GM19328 (cell line): ENCODE measurements around the gene ZNF474.
"Not testable (repeated sequence)": the region's sequence is repeated elsewhere in the genome, so short reads cannot be mapped to it uniquely, and the experiment has no call there.

ENCODE experiments used
- ATAC-seq: cut with Tn5 transposase; IDR thresholded peaks from one replicate; pipeline ENCODE4 v1.9.1; 2021; ENCODE audit warnings: mild to moderate bottlenecking, moderate library complexity; ENCODE audit not compliant: unreplicated experiment

ZNF474 gene

DNA sequence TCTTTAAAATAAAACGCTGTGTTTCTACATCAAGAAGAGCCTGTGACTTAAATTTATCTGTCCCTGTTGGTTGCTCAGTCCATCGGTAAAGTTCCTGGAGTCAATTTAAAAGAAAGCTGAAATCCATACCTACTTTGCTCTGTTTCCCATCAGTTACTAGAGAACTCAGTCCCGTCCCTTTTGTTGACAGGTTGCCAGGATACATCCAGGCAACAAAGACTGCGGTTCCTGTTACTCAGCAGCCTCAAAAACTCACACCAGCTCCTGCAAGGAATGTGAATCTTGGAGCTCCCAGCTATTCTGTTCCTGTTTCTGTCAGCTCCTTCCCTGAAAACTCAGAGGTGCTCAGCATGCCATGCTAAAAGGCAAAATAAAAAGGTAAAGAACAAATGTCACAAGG is at the start of gene ZNF474:
ZNF474 (plus strand) TSS at position 241 of the 400 bp plus-strand sequence. CDS start 22,445 bp downstream, outside the sequence.
- no peak for ATAC-seq

DNA sequence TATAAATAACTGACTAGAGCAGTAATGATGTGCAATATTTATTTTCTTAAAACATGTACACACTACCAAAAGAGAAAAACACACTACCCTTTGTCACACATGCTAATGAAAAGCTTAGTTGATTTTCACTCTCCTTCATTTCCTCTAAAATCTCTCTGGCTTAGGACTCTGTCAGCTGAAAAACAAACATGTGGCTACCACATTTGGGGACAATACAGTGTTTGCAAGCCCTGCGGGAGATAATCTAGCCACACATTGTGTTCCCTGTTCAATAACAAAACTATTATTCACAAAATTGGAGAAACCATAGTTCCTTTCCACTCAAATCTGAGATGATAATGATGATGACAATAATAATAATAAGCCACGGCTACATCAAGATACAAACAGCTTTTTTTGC is 47.8 kb upstream of the ZNF474 start:
- no peak for ATAC-seq

DNA sequence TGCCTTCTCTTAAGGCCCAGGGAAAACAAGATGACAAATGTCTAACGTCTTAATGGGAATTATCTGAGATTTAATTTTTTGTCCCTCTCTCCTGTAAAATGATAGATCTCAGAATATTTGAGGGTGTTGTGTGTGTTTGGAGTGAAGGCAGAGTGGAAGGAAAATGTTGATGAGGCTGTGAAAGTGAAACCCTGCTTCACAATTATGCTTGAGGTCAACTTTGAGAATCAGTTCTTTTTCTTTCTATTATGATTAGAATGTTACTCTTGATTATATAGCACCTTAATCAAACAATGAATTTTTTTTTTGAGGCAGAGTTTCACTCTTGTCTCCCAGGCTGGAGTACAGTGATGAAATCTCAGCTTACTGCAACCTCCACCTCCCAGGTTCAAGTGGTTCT is 45.8 kb upstream of the ZNF474 start:
- no peak for ATAC-seq

DNA sequence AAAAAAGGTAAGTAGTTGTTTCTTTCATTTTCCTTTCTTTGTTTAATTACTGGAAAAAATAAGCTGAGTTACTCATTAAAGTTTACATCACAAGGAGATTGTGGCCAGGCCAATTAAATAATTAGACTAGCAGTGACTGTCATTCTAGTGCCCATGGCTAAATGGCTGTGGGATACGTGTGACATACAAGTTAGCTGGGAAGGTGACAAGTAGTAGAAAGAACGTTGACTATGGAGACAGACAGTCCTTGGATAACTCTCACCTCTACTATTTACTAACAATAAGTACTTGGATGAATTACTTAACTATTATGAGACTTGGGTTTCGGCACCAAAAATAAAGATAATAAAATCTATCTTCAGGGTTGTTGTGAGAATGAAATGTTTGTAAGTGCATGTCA is 44.3 kb upstream of the ZNF474 start:
- no peak for ATAC-seq

DNA sequence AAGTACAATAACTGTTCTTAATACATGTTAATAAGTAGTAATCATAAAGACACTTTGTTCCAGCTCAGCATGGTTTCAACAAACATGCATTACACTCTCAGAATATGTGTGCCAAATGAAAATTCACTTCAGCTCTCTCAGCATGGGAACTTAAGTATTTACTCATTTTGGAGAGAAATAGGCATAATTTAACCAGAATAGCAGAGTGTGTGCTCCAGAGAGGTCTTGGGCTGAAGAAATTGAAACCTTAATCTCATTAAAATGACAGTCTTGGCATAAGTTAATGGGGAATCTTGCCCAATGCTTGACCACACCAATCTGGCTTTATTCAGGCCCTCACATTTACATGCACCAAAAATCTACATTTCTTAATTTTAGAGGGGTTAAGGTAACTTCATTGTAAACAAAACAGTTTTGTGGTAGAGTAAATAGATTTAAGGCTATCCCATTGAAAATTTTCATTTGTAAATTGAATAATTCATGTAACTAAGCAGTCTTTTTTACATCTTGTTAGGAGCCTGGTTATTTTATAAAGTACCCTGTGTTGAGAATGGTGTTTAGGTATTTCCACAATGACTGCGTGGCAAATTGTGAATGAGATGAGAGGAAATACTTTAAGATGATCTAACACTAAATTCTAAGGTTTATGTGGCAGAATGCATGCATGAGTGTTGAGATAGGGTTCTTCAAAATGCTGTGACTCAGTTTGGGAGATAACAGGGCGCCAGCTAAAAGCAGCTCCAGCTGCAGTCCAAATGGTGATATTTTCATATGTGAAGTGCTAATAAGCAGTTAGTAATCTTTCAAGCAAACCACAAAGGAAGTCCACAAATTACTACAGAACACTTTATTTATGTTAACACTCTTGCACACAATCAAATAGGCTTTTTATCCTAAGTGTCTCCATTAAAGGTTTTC is 40.0 kb upstream of the ZNF474 start:
- ATAC-seq = no peak

DNA sequence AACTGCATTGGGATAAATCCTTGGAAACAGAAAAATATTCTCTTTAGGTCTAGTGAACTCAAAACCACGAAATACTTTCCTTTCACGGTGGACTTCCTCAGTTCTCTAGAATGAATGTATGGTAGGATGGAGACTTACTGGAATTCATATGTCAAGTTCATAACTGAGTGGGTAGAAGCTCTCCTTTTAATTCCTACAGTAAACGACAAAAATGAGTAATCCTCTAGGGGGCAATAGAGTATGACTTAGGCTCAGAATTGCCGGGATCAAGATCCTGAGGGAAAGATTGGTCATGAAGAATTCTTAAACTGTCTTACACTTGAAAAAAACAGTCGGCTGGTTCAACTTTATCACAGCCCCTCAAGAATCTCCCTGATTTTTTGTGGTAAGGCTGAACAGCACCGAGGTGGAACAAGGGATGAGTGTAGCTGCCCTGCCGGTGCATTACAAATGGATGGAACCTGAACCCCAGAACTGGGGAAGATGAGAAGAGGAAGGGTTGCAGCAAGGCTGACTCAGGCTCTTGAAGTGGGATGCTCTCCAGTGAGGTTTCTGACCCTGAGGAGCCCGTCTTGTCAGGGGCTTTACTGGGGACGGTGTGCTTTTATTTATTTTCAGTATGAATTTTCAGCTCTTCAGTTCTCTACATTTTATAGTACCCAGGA is 37.3 kb upstream of the ZNF474 start:
- no peak for ATAC-seq

DNA sequence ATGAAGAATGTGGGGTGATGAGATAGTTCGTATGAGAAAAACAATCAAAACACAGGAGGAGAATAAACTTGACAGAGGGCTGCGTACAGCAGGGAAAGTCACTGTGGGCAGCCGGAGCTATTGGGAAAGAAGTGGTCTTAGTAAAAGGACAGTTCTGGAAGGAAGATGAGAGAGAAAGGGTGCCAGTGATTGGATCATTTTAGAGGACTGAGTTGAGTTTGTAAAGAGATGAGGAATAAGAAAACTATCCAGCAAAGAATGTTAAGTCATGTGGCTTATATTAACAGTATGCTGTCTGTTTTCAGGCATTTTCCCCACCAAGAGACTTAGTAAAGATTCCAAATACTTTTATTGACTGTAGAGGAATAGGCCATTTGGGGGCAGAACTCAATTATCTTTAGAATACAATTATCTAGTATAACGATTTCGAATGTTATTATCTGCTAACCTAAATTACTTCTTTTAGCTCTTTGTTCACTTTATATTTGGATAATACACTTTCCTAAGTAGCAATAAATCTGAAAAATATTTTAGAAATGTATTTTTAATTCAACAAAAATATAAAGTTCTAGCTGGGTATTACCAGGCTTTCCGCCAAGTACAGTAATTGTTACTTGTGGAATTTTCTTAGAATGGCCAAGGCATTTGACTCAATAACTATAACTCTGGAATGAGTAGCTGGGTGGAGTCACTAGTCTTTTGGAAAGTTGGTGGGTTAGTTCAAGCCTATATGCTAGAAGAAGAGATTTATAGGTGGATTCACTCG is 35.7 kb upstream of the ZNF474 start:
- no peak for ATAC-seq

DNA sequence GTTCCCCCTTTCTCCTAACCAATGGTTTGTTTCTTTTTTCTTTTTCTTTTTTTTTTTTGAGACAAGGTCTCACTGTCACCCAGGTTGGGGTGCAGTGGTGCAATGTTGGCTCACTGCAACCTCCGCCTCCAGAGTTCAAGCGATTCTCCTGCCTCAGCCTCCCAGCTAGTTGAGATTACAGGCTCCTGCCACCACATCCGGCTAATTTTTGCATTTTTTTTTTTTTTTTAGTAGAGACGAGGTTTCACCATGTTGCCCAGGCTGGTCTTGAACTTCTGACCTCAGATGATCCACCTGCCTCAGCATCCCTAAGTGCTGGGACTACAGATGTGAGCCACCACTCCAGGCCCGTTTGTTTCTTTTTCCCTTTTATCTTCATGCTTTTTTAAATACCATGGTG is 35.1 kb upstream of the ZNF474 start:
- not testable (repeated sequence) for ATAC-seq

DNA sequence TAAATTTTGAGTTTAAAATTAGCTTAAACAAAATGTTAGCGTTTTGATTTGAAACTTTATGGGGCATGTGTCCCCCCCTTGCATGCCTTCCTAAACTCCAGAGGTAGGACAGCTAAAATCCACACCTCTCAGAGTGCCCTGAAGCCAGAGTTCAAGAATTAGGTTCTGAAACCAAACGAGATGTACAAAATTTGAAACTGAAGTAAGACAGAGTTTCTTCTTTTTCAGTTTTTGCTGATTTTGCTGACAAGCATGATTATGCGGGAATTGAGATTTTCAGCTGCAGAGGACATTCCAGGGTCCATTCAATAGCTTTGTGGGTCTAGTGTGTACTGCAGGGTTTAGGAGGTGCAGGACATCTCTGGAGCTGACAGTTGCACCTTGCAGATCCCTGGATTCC is 34.2 kb upstream of the ZNF474 start:
- ATAC-seq = no peak

DNA sequence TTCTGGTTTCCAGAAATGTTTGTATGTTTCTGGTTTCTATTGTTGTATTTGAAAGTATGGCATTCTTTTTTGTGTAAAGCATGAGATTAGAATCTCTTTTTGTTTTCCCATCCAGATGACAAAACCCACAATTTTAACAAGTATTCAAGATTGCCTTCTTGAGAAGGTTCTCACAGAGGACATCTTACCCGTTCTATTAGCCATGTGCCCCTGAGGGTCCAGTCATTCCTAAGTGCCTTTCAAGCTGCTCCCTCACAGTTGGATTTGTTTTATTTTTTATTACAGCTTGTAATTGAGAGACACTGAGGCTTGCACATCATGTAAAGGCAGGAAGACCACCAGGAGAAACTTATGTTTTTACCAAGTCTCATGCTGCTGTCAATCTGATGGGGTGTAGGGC is 32.0 kb upstream of the ZNF474 start:
- no peak for ATAC-seq

DNA sequence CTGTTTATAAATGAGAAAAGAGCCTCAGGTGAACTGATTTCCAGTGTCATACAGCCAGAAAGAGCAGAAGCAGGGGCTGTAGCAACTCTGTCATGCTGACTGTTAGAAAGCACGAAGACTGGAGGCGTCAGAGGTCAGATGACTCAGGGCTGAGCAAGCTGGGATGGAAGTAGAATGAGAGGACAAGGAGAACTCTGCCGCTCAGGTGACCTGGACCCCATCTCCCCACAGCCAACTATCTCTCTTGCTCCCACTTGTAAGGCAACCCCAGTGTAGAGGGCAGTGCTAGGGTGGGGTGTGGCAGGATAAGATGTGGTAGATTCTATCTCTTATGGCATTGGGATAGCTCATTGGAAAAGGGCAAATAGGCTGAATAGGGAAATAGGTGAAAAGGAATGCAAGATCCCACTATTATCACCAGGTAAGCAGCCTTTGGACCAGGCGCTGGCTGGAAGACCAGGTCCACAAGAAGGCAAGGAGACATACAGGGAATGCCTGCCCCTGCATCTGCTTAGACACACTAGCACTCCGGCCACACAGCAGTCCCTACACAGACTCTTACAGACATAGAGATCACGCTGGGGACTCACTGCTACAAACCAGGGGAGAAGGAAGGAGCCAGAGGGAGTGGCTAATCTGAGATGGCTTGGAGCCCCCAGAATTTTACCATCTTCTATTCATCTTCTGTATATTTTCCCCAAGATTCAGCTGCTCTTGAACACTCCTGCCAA is 30.1 kb upstream of the ZNF474 start:
- ATAC-seq = no peak

DNA sequence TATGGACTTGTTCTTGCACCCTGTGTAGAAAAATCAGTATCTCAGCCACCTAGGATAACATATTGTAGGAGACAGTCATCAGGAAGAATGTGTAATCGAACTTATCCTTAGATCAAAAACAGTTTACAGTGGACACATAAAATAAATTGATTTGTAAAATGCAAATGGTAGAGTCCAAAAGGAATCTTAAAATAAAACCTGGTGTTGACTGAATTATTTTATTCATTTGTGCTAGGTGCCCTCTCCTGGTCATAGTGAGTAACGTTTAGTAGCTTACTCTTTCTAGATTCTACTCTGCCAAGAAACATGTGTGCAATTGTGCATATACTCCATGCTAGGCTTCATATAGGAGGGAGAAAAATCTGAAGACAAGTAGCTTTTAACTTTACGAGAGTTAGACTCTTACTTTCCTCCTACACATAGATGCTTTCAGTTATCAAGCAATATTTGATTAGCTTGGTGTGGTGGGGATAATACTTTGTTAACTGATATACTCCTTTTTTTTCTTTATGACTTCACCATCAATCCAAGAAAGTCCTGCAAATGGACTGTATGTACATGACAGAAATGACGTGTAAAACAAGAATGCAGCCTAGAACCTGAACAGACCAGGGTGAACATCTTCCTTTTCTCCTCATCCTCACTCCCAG is 27.6 kb upstream of the ZNF474 start:
- no peak for ATAC-seq

DNA sequence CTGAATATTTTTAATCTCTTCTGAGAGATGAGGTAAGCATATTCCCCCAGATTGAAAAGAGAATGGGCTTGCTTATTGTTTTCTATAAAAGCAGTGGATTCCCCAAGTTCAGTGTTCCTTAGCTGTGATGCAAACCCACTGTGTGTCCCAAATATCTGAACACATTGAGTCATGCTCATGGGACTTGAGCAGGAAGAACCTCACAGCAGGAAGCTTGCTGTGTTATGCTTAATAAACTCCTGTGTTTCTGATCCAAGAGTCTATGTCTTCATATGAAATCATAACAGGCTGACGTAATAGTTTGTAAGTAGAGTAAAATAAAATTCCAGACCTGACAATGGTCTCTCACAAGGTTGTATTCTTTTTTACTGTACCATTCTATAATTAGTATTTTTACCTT is 26.5 kb upstream of the ZNF474 start:
- ATAC-seq = no peak

DNA sequence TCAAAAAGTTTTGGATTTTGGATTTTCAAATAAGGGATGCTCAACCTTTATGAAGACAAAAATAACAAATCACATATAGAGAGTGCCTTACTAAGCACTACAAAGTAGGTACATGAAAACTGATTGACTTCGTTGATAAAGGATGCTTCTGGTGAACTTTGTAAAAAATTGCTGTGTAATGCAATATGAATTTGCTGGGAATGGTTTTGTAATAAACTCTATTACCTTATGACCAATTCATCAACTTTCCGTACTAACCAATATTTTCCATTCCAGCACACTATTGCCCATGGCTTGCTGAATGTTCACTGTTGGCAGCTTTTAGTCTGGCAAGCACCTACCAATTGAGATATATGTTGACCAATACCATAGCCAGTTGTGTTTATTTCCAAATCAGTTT is 23.4 kb upstream of the ZNF474 start:
- no peak for ATAC-seq

DNA sequence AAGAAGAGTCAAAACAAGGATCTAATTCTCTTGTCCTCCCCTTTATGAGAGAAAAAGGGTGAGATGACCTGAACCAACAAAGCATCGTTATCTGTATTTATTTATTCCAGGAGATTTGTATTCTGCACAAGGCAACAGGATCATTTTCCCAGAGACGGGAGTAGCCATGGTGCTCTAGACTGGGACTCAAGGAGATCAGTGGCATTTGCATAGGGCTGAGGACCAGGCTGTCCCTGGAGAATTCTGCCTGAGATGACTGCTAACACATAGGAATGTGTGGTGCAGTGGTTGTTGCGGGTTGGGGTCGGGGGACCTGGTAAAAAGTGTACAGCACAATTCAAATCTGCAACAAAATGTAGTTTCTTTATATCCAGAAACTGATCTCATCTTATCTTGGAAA is 22.3 kb upstream of the ZNF474 start:
- ATAC-seq = no peak

DNA sequence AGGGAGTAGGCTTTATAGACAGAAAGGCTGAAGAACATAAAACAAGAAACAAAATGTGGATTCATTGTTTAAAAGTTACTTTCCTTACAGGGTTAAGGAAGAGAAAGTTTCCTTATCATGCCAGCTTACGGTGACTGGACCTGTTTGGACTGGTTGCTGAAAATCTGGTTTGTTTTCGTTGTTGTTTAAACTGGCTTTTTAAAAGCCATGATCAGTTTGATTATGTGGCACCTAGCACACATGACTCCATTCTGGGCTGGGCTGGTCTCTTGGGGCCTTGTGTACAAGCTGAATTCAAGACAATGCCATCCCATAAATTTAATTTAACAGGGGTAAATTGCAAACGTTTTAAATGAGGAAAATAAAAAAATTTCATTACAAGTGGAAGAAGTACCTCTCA is 18.4 kb upstream of the ZNF474 start:
- ATAC-seq = no peak

DNA sequence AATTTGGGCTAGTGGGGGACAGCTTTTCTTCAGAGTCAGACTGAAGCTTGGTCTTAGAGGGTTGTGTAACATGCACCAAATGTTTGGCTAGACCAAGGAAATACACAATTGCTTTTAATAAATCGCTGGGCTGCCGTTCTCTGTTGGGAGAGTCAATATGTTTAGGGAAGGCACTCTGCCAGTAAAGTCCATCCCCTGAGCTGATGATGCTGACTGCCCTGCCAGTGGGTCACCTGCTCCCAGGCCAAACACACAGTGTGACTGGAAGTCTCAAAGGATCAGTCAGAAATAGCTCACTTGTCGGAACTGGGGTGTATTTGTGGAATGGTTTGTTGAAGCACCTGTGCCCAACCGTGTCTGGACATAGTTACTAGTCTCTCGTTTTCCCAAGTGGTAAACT is 17.9 kb upstream of the ZNF474 start:
- ATAC-seq = no peak

DNA sequence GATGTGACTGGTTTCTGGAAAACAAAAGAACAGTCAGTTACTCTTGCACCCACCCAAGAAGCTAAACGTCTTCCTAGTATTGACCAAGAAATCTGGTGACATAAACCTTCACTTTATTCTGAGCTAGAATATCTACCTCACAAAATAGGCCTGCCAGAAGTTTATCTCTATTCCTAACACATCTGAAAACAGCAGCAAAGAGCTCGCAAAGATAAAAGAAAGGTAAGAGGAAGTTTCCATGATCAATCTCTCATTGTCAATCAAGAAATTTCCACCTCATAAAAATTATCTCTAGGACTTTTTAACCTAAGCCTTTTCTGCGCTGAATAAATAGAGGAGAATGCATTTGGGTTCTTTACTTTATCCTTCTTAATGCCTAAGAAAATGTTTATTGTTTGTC is 17.3 kb upstream of the ZNF474 start:
- ATAC-seq = no peak

DNA sequence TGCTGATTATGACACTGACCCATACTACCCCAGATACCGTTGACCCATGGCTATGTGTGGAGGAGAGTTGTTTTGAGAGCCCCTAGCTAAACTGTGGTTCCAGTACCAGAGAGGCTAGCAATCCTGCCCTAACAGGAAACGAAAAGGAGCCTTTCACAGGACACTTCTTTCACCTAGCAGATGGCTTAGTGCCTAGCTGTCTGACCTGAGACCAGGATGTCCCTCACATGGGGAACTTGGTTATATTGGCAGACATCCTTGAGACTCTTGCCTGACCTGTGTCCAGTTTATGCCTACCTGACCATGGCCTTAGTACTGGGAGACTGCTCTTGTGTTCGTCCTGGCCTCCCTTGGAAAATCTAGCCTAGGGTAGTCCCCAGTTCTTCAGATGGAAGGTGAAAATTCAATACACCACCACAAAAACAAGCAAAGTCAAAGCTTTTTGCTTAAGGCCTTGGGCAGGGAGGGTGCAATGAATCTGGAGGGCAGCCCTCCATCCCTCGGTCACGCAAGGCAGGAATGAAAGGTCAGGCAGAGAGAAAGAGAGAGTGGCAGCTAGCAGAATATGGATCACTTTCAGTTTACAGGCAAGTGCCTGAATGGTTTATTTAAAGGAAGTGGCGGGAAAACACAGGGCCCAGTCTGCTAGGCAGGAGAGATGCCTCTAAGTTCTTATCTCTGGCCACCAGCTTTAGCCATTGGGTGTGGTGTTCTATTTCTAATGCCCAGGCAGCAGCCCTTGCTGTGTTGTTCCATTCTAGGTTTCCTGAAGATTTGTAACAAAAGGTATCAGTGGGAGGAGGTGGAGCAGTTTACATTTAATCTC is 16.4 kb upstream of the ZNF474 start:
- no peak for ATAC-seq

DNA sequence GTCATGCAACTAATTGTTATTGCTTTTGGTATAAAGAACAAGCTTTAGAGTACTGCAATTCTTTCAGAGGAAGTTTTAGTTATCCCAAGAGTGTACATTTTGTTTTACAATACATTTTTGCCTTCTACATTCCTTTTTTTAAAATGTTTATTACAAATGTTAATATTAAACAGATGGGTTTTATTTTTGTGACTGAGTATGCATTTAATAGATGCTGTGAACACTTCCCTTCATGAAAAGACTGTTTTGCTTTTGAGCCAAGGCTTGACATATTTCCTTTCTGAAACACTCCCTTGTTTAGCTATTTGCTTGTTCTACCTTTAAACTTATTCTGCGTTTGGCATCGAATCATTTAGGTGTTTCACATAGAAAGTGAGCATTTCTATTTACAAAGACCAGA is 14.8 kb upstream of the ZNF474 start:
- ATAC-seq = no peak
